Measurements from ENCODE around the gene C1QTNF3.
"Not testable (repeated sequence)": the region's sequence is repeated elsewhere in the genome, so short reads cannot be mapped to it uniquely, and the experiment has no call there.

DNA sequence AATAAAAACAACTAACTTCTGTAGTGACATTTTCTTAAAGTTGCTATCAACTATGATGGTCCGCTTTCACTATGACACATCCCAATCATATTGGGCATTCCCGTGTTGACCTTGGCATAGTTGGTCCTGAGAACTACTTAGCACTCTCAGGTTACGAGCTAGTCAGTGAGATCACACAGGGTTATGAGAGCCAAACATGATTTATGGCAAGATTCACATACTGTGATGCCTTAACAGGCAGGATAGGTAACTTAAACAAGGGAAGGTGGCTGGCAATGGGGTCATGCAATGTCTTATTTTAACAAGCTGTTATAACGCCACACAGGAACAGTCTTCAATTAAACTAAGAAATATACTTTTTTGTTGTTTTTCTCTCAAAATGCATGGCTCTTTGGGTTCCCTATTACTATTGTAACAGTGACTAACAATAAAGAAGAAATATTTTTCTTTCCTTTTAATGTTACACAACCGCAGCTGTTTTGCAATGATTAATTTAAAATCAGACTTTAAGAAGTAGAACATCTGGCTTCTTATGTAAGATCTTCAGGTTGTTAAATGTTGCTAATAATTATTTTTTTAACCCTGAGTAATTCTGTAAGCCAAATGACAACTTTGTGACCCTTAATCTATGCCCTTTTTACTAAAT lies 33.8 kb upstream of the C1QTNF3 start:
- TF ChIP-seq, protein P1, sequence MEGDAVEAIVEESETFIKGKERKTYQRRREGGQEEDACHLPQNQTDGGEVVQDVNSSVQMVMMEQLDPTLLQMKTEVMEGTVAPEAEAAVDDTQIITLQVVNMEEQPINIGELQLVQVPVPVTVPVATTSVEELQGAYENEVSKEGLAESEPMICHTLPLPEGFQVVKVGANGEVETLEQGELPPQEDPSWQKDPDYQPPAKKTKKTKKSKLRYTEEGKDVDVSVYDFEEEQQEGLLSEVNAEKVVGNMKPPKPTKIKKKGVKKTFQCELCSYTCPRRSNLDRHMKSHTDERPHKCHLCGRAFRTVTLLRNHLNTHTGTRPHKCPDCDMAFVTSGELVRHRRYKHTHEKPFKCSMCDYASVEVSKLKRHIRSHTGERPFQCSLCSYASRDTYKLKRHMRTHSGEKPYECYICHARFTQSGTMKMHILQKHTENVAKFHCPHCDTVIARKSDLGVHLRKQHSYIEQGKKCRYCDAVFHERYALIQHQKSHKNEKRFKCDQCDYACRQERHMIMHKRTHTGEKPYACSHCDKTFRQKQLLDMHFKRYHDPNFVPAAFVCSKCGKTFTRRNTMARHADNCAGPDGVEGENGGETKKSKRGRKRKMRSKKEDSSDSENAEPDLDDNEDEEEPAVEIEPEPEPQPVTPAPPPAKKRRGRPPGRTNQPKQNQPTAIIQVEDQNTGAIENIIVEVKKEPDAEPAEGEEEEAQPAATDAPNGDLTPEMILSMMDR (IDR thresholded peaks at IDR 0.05) = not testable (repeated sequence)
- TF ChIP-seq EP300, POLR2A (IDR thresholded peaks at IDR 0.05): not testable (repeated sequence)
